GM19372 (cell line): Measurements from ENCODE around the gene SCARB2.

Experiments used
- ATAC-seq: cut with Tn5 transposase; IDR thresholded peaks from one replicate; pipeline ENCODE4 v1.9.1; 2021; ENCODE audit warnings: mild to moderate bottlenecking, low read depth, moderate library complexity; ENCODE audit not compliant: unreplicated experiment

Gene SCARB2

GRCh38 chr4:76233083-76233482 is 19.5 kb upstream of the SCARB2 start:
- no peak for ATAC-seq

GRCh38 chr4:76232681-76233080 is 19.1 kb upstream of the SCARB2 start:
- ATAC-seq: no peak

- ATAC-seq: no peak
These were observed 12.8 kb upstream of the SCARB2 start for GRCh38 chr4:76226418-76226817.

- no peak for ATAC-seq
These were observed 10.5 kb upstream of the SCARB2 start for GRCh38 chr4:76224171-76224570.

DNA sequence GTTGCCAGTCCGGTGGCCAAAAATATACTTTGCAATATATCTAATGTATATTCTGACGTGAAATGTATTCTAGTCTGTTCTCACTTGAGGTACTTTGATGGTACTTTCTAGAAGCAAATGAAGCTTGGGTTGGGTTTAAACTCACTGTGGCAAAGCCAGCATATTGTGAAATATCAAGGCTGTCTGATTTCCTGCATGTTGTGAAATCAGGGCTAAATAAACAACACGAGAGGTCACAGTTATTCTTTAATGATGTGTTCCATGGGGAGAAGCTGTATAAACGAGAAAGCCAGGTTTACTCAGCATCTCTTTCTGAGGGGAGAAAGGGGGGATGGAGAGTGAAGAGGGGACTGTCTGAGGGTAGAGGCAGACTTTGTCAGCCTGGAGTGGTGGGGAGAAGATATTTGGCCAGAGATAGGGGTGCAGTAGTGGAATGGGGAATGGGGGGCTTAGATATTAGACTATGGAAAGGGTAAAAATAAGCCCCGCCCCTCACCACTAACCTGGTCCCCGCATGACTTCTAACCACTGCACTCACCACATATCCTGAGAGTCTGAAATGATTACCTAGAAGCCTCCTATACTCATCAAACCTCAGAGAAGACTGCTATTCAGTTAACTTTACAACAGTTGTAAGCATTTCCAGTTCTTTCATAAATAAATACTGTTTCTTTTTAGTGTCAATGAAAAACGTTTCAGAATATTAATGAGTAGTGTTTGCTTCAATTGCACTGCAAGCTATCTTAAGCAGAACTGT is 5.9 kb upstream of the SCARB2 start:
- no peak for ATAC-seq

- ATAC-seq: no peak
These were observed 3.6 kb upstream of the SCARB2 start for GRCh38 chr4:76216975-76217814.

- no peak for ATAC-seq
These were observed 2.9 kb upstream of the SCARB2 start for GRCh38 chr4:76216524-76216923.

DNA sequence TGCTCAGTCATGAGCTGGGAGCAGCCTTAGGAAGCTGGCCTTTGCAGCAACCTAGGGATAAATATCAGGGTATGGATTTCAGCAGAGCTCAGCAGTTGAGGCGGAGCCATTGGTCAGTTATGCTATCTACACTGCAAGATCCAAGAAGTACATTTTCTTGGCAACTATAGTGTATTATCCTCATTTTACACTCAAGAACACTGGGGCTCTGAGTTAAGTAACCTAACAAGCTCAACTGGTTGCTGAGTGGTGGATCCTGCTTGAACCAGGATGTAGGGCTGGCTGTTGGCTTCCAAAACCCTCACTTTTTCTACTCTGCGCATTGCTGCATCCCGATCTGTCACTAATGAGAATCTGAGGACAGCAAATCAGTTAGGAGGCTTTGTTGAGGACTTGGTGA is 1.5 kb upstream of the SCARB2 start:
- no peak for ATAC-seq

- ATAC-seq: peak; percentile 7
These were observed 602 bp upstream of the SCARB2 start for GRCh38 chr4:76214177-76214675.

GRCh38 chr4:76212851-76213414 is 691 bp downstream of the SCARB2 start:
- no peak for ATAC-seq

DNA sequence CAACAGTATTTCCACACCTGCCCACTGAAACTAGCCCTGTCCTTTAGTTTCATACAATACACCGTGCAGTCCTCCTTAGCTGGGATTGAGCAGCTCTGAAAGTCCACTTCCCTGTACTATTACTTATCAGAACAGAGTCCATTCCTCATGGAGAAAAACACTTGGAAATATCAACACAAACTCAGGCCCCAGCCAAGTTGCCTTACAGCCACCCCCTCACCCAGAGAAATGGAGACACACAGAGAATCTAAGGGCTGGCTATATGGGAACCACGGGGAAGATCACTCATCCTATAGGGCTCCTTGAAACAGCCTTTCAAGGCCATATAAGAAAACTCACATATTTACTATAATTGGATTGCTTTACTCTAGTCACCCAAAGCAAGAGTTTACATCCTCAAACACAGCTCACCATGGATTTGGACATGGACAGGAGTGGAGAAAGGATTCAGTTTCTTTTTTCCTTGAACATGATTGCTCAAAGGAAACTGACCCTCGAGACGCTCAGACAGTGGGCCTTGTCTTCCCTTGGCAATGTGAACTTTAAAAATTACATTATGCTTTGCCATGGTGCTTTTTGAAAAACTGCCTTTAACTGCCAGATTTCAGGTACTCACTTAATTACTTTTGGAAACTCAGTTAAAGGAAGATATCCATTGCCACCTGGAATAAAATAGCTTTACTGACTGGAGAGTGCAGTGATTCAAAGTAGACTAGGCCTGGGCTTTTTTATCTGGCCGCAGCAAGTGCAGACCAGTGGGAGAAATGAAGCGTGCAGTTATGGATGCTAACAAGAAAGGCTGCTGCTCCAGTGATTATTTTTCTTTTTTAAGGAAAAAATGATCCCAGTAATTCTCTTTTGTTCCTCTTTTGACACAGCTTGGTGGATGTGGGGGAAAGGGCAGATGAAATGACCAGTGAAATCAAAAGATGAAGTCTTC is 1.6 kb downstream of the SCARB2 start:
- ATAC-seq: no peak

- ATAC-seq: no peak
These were observed 3.2 kb downstream of the SCARB2 start for GRCh38 chr4:76210452-76210851.

DNA sequence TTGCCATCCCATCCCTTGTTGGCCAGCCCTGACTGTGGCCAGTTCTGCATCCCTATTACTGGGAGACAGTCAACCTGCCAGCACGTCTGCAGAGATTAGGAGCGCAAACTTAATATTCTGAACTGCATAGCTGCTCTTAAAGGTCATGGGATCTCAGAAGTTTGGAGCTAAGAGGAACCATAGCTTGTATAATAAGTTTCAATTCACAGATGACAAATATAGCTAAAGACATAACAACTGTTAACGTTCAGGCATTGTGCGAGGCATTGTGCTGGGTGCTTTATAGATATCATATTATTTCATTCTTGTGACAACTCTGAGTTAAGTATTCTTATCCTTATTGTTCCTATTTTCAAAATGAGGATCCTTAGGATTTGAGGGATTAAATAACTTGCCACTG is 3.7 kb downstream of the SCARB2 start:
- no peak for ATAC-seq

DNA sequence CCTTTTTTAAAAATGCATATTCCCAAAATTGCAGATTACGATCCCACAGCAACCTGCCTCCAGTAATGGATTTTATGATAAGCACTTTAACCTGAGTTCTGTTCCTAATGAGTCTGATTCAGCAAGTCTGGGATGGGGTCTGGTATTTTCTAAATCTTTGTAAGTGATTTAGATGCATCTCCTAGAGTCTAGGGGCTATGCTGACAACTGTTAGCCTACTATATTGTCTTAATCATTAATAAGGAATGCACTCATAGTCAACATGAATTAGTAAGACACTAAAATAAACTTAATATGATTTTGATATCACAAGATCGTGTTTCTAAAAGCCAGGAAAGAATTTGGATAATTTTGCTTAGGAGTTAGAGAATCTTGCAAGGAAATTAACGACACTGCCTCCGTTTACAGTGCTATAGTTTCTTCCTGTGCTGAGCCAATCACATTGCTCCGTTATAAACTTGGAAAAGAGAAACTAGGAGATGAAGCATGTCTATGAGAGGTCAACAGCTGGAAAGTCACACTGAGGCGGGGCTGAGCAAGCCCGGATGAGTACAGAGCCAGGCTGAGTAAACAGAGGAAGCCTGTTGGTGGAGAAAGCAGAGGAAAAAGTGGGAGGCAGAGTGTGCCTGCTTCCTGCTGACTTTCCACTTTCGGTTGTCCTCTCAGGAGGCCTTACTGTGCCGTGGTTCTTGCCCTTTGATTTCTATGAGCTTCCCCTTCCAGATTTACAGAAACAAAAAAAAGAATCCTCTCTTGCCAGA is 5.4 kb downstream of the SCARB2 start:
- no peak for ATAC-seq

GRCh38 chr4:76207549-76207948 is 6.1 kb downstream of the SCARB2 start:
- ATAC-seq: no peak

DNA sequence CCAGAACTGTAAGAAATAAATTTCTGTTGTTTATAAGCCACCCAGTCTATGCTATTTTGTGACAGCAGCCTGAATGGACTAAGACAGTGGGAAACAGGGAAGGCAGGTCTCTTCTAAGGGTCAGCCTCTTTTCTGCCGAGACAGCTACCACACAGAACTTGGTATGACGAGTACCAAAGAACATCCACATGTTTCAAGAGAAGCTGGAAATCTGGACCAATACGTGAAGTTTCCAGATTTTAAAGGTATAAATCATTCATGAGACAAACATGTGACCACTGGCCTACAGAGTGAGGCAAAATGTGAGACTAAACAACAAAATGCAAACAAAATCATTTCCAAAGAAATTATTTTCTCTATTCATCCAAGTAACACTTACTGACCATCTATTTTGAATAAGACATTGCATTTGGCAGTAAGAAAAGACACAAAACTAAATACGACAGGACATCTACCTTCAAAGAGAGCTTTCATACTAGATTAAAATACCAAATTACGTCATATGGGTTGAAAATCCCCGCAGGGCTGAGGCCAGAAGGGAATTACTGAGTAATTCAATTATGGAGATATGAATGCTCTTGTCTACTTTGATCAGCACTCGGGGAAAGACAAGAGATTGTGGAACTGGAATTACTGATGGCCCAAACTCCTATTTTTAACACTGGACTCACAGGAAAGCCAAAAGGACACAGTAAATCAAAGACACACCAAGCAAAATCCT is 7.2 kb downstream of the SCARB2 start:
- no peak for ATAC-seq

- ATAC-seq: no peak
These were observed 8.1 kb downstream of the SCARB2 start for GRCh38 chr4:76205476-76205875.

DNA sequence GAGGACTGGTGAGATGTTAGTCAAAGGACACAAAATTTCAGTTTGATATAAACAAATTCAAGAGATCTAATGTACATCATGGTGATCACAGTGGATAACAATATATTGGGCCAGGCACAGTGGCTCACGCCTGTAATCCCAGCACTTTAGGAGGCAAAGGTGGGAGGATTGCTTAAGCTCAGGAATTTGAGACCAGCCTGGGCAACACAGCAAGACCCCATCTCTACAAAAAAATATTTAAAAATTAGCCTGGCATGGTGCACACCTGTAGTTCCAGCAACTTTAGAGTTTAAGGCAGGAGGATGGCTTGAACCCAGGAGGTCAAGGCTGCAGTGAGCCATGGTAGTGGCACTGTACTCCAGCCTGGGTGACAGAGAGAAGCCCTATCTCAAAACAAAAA is 8.7 kb downstream of the SCARB2 start:
- ATAC-seq: no peak

DNA sequence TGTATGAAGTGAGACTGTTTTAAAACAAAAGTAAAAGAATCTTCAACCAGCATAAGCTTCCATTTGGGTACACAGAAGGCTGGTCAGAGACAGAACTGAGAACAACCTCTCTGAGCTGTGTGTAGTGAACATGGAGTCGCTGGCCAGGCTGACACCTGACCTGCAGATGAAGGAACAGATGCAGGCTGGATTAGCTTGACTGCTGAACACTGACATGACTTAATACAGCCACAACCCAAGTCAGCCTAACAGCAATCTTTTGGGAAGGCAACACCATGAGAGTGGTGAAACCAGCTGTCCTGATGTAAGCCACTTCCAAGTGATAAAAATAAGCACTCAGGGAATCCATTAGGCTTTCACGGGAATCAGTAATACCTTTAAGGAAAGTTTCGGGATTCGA is 10.1 kb downstream of the SCARB2 start:
- ATAC-seq: no peak
